CD4-positive, alpha-beta T cell treated with Interleukin-15 for 1 hour (primary cell): Measurements from ENCODE around the gene ULK4.
"Not testable (repeated sequence)": the region's sequence is repeated elsewhere in the genome, so short reads cannot be mapped to it uniquely, and the experiment has no call there.

ENCODE experiments used
- DNase-seq: peaks from one replicate; pipeline ENCODE4 v3.0.0-alpha.2; 2020

ULK4 gene

GRCh38 chr3:41288785-41289184, 673.1 kb downstream of the ULK4 start:
- DNase-seq: no peak

- no peak for DNase-seq
These were observed 675.6 kb downstream of the ULK4 start for GRCh38 chr3:41286305-41286704.

- not testable (repeated sequence) for DNase-seq
These were observed 677.0 kb downstream of the ULK4 start for GRCh38 chr3:41284934-41285333.

GRCh38 chr3:41277790-41278465, 684.0 kb downstream of the ULK4 start:
- no peak for DNase-seq

- DNase-seq: no peak
These were observed 685.7 kb downstream of the ULK4 start for GRCh38 chr3:41276191-41276590.

- DNase-seq: no peak
These were observed 686.8 kb downstream of the ULK4 start for GRCh38 chr3:41274944-41275668.

GRCh38 chr3:41272667-41273066, 689.2 kb downstream of the ULK4 start:
- no peak for DNase-seq

- no peak for DNase-seq
These were observed 693.8 kb downstream of the ULK4 start for GRCh38 chr3:41267975-41268640.

- DNase-seq: no peak
These were observed 696.1 kb downstream of the ULK4 start for GRCh38 chr3:41265823-41266273.

- no peak for DNase-seq
These were observed 696.8 kb downstream of the ULK4 start for GRCh38 chr3:41265011-41265545.

- no peak for DNase-seq
These were observed 701.8 kb downstream of the ULK4 start for GRCh38 chr3:41260063-41260450.

GRCh38 chr3:41259449-41260062, 702.3 kb downstream of the ULK4 start:
- no peak for DNase-seq

- DNase-seq: no peak
These were observed 703.6 kb downstream of the ULK4 start for GRCh38 chr3:41258239-41258800.

- DNase-seq: no peak
These were observed 710.3 kb downstream of the ULK4 start for GRCh38 chr3:41251593-41251992.

- DNase-seq: no peak
These were observed 711.1 kb downstream of the ULK4 start for GRCh38 chr3:41250825-41251224.

- no peak for DNase-seq
These were observed 712.6 kb downstream of the ULK4 start for GRCh38 chr3:41249318-41249717.

GRCh38 chr3:41248525-41248924, 713.4 kb downstream of the ULK4 start:
- DNase-seq: no peak

GRCh38 chr3:41247055-41248004, 714.6 kb downstream of the ULK4 start:
- DNase-seq: no peak

GRCh38 chr3:41244620-41245336, 717.1 kb downstream of the ULK4 start:
- DNase-seq: no peak

GRCh38 chr3:41243183-41243582, 718.7 kb downstream of the ULK4 start:
- DNase-seq: no peak
